WTC11 (cell line): ENCODE data around the gene ARHGAP30. TPM values are rescaled to one million over a fixed set of nuclear protein-coding genes. Genes with fewer than 3 reads are reported as not detected.

Experiments used
- ATAC-seq: fragments of 200-7000 bp; cut with Tn5 transposase; 2 replicates; pipeline ENCODE4 v1.10.0; 2021; ENCODE audit warnings: mild to moderate bottlenecking, moderate library complexity
- CTCF ChIA-PET: fragments of 300-600 bp; sonication (Branson Sonifier 250); formaldehyde crosslinking; loops from one replicate; lab custom pipeline; 2021; ENCODE audit warnings: antibody characterized with exemption; lab: Charles Lee
- POLR2A ChIA-PET: fragments of 350-600 bp; sonication (Branson Sonifier 250); formaldehyde crosslinking; loops from one replicate; lab custom pipeline; 2021; ENCODE audit warnings: antibody characterized with exemption; lab: Charles Lee
- DNase-seq: peaks from one replicate; pipeline ENCODE4 v3.0.0; 2021; ENCODE audit warnings: low spot score
- H3K27ac Mint-ChIP-seq: 2 replicates; pipeline ENCODE4 v1.8.0; 2021; ENCODE audit warnings: mixed read lengths
- H3K27me3 Mint-ChIP-seq: 2 replicates; pipeline ENCODE4 v1.8.0; 2021; ENCODE audit warnings: low read depth, mild to moderate bottlenecking, moderate library complexity, mixed read lengths
- H3K36me3 Mint-ChIP-seq: 2 replicates; pipeline ENCODE4 v1.8.0; 2021; ENCODE audit warnings: mixed read lengths
- H3K4me1 Mint-ChIP-seq: 2 replicates; pipeline ENCODE4 v1.8.0; 2022; ENCODE audit warnings: mixed read lengths
- H3K4me3 Mint-ChIP-seq: 2 replicates; pipeline ENCODE4 v1.8.0; 2021; ENCODE audit warnings: mild to moderate bottlenecking, moderate library complexity, mixed read lengths
- H3K9me3 Mint-ChIP-seq: 2 replicates; pipeline ENCODE4 v1.8.0; 2021; ENCODE audit warnings: mixed read lengths
- AFF4 ChIP-seq: sonication (generic); formaldehyde crosslinking; IDR thresholded peaks from 2 replicates; pipeline ENCODE4 v1.8.1; 2023; ENCODE audit warnings: mild to moderate bottlenecking, missing genetic modification reagents, borderline replicate concordance
- ATF3 ChIP-seq: sonication (generic); formaldehyde crosslinking; conservative IDR thresholded peaks from 2 replicates; pipeline ENCODE4 v1.8.1; 2022; ENCODE audit warnings: mild to moderate bottlenecking, missing genetic modification reagents
- CBFB ChIP-seq: sonication (generic); formaldehyde crosslinking; IDR thresholded peaks from 2 replicates; pipeline ENCODE4 v1.8.1; 2022; ENCODE audit warnings: mild to moderate bottlenecking, low read depth, missing genetic modification reagents
- CREM ChIP-seq: sonication (generic); formaldehyde crosslinking; IDR thresholded peaks from 2 replicates; pipeline ENCODE4 v1.8.1; 2022; ENCODE audit warnings: mild to moderate bottlenecking, missing genetic modification reagents, moderate library complexity
- CTCF ChIP-seq: fragments of 200-600 bp; IDR thresholded peaks from 2 replicates; pipeline ENCODE4 v1.8.0; 2022; ENCODE audit warnings: antibody characterized with exemption
- E2F1 ChIP-seq: sonication (generic); formaldehyde crosslinking; IDR thresholded peaks from 2 replicates; pipeline ENCODE4 v1.8.0; 2022; ENCODE audit warnings: mild to moderate bottlenecking, missing genetic modification reagents
- FOXJ3 ChIP-seq: sonication (generic); formaldehyde crosslinking; IDR thresholded peaks from 2 replicates; pipeline ENCODE4 v1.9.0; 2021; ENCODE audit warnings: missing genetic modification reagents, mild to moderate bottlenecking, borderline replicate concordance
- FOXP1 ChIP-seq: sonication (generic); formaldehyde crosslinking; IDR thresholded peaks from 2 replicates; pipeline ENCODE4 v1.8.0; 2022; ENCODE audit warnings: missing genetic modification reagents, mild to moderate bottlenecking, moderate library complexity, borderline replicate concordance
- GABPB1 ChIP-seq: sonication (generic); formaldehyde crosslinking; IDR thresholded peaks from 2 replicates; pipeline ENCODE4 v1.8.1; 2023; ENCODE audit warnings: mild to moderate bottlenecking, missing genetic modification reagents
- IRF2 ChIP-seq: sonication (generic); formaldehyde crosslinking; IDR thresholded peaks from 2 replicates; pipeline ENCODE4 v1.8.0; 2022; ENCODE audit warnings: low read depth, missing genetic modification reagents, borderline replicate concordance
- NR2C2 ChIP-seq: sonication (generic); formaldehyde crosslinking; IDR thresholded peaks from 2 replicates; pipeline ENCODE4 v1.8.0; 2022; ENCODE audit warnings: mild to moderate bottlenecking, missing genetic modification reagents
- NR3C1 ChIP-seq: sonication (generic); formaldehyde crosslinking; conservative IDR thresholded peaks from 2 replicates; pipeline ENCODE4 v1.8.1; 2023; ENCODE audit warnings: low read depth, mild to moderate bottlenecking, missing genetic modification reagents
- PRRX2 ChIP-seq: fragments of 250-450 bp; sonication (Bioruptor Pico); IDR thresholded peaks from 2 replicates; pipeline ENCODE4 v1.8.0; 2021; ENCODE audit warnings: mild to moderate bottlenecking
- RELA ChIP-seq: sonication (generic); formaldehyde crosslinking; IDR thresholded peaks from 2 replicates; pipeline ENCODE4 v1.8.1; 2022; ENCODE audit warnings: missing genetic modification reagents, mild to moderate bottlenecking, borderline replicate concordance
- RORB ChIP-seq: fragments of 250-450 bp; sonication (Bioruptor Pico); IDR thresholded peaks from 2 replicates; pipeline ENCODE4 v1.9.0; 2021; ENCODE audit warnings: mild to moderate bottlenecking
- SOX15 ChIP-seq: fragments of 250-450 bp; sonication (Bioruptor Pico); IDR thresholded peaks from 2 replicates; pipeline ENCODE4 v1.9.0; 2021; ENCODE audit warnings: mild to moderate bottlenecking
- TEAD1 ChIP-seq: sonication (generic); formaldehyde crosslinking; IDR thresholded peaks from 2 replicates; pipeline ENCODE4 v1.8.0; 2022; ENCODE audit warnings: mild to moderate bottlenecking, missing genetic modification reagents
- ZBTB43 ChIP-seq: sonication (generic); formaldehyde crosslinking; IDR thresholded peaks from 2 replicates; pipeline ENCODE4 v1.8.1; 2023; ENCODE audit warnings: mild to moderate bottlenecking, missing genetic modification reagents
- ZNF121 ChIP-seq: sonication (generic); formaldehyde crosslinking; IDR thresholded peaks from 2 replicates; pipeline ENCODE4 v1.8.0; 2023; ENCODE audit warnings: missing genetic modification reagents
- ZNF416 ChIP-seq: fragments of 250-450 bp; sonication (Bioruptor Pico); IDR thresholded peaks from 2 replicates; pipeline ENCODE4 v1.9.0; 2021; ENCODE audit warnings: mild to moderate bottlenecking, inconsistent platforms
- ZNF512 ChIP-seq: sonication (generic); formaldehyde crosslinking; IDR thresholded peaks from 2 replicates; pipeline ENCODE4 v1.8.1; 2022; ENCODE audit warnings: missing genetic modification reagents, borderline replicate concordance
- ZNF532 ChIP-seq: fragments of 250-450 bp; sonication (Bioruptor Pico); IDR thresholded peaks from 2 replicates; pipeline ENCODE4 v1.9.0; 2021; ENCODE audit warnings: mild to moderate bottlenecking, borderline replicate concordance
- ZNF671 ChIP-seq: fragments of 250-450 bp; sonication (Bioruptor Pico); IDR thresholded peaks from 2 replicates; pipeline ENCODE4 v1.8.0; 2021; ENCODE audit warnings: mild to moderate bottlenecking
- total RNA-seq: library from RNA; stranded (reverse); gene quantifications from 3 replicates; pipeline ENCODE4 v1.2.3, GENCODE V29; 2021

Gene ARHGAP30
- total RNA-seq, 1 experiment from 2014 or later: 0.52 TPM

GRCh38 chr1:161082483-161082882 lies 12.8 kb upstream of the ARHGAP30 start:
- POLR2A ChIA-PET: no interaction called here
- no peaks in the 10 kb centered on the region for H3K36me3 Mint-ChIP-seq
- TF ChIP-seq RELA (no peak), NR2C2 (CRISPR knock-in tag) (no peak), TEAD1 (CRISPR knock-in tag) (no peak), SOX15 (no peak), CREM (no peak), CTCF (no peak), AFF4 (CRISPR knock-in tag) (no peak), RORB (no peak), IRF2 (no peak), PRRX2 (no peak), ZNF512 (CRISPR knock-in tag) (no peak)
- TF ChIP-seq, all 79 proteins: peak for 0
- ATAC-seq (no peak), DNase-seq (no peak)
- H3K27ac Mint-ChIP-seq: no peak overlapping the region
- H3K4me3 Mint-ChIP-seq: no peak overlapping the region
- no peaks in the 10 kb centered on the region for H3K9me3 Mint-ChIP-seq
- H3K4me1 Mint-ChIP-seq: peaks cover 41% of the 10 kb centered on the region
- CTCF ChIA-PET: interaction anchor here (1.1 to 1.9 kb wide), 3 partner anchors 11 to 198 kb away, joined by 3 to 6 read pairs (median 4); partner anchors contain the start of gene ITLN1
- H3K27me3 Mint-ChIP-seq: no peaks in the 10 kb centered on the region; the same call in 1 of the 2 replicates

GRCh38 chr1:161081519-161081918 lies 11.8 kb upstream of the ARHGAP30 start:
- peaks cover 37% of the 10 kb centered on the region for H3K4me1 Mint-ChIP-seq
- no peak overlapping the region for H3K27ac Mint-ChIP-seq
- no peaks in the 10 kb centered on the region for H3K36me3 Mint-ChIP-seq
- no peaks in the 10 kb centered on the region for H3K9me3 Mint-ChIP-seq
- no peak for DNase-seq
- H3K27me3 Mint-ChIP-seq: no peaks in the 10 kb centered on the region; the same call in 1 of the 2 replicates
- ChIA-PET CTCF (interaction anchor here (1.2 to 2.3 kb wide), 2 partner anchors 8 to 197 kb away, joined by 3 to 8 read pairs; partner anchors contain the start of genes ITLN1 and NECTIN4), POLR2A (no interaction called here)
- no peak overlapping the region for H3K4me3 Mint-ChIP-seq
- ATAC-seq: no peak
- TF ChIP-seq ZNF671 (no peak), ZNF121 (no peak), NR2C2 (CRISPR knock-in tag) (no peak), CBFB (CRISPR knock-in tag) (no peak), ZBTB43 (CRISPR knock-in tag) (no peak), ZNF532 (no peak), TEAD1 (CRISPR knock-in tag) (no peak), FOXP1 (CRISPR knock-in tag) (no peak), FOXJ3 (CRISPR knock-in tag) (no peak), ZNF416 (CRISPR knock-in tag) (no peak), PRRX2 (no peak), NR3C1 (no peak), E2F1 (CRISPR knock-in tag) (no peak), ATF3 (CRISPR knock-in tag) (no peak), GABPB1 (CRISPR knock-in tag) (no peak)
